Measurements from ENCODE around the gene PPP1R12B. TPM values are rescaled to one million over a fixed set of nuclear protein-coding genes. Genes with fewer than 3 reads are reported as not detected.
A peak's percentile ranks its signal among the peaks of the same experiment; 100 is the strongest.

PPP1R12B gene
- total and polyA plus RNA-seq, 4 donors, result 6.0 to 122 (median 22.0) TPM

- H3K27ac ChIP-seq (ENCODE audit: low read depth in 1 of 2, low read length in 1 of 2), result no peak overlapping the region
- ATAC-seq (ENCODE audit: insufficient read depth, low FRiP score) (no peak), DNase-seq (no peak)
- no peaks in the 10 kb centered on the region for H3K27me3 ChIP-seq (ENCODE audit: control insufficient read depth in 3 of 3, insufficient read depth in 3 of 3, low read length in 2 of 3)
- no peaks in the 10 kb centered on the region for H3K9me3 ChIP-seq (ENCODE audit: control insufficient read depth in 4 of 4, insufficient read depth in 3 of 4, low read length in 3 of 4)
- no peak for TF ChIP-seq CTCF (IDR thresholded peaks at IDR 0.05; ENCODE audit: control extremely low read depth, extremely low read depth)
- no peaks in the 10 kb centered on the region for H3K36me3 ChIP-seq (ENCODE audit: control insufficient read depth in 4 of 4, insufficient read depth in 4 of 4, low read length in 4 of 4)
- H3K4me3 ChIP-seq, result no peak overlapping the region
- no peak overlapping the region for H3K9ac ChIP-seq (ENCODE audit: insufficient read depth in 1 of 2, low read length in 2 of 2)
- no peaks in the 10 kb centered on the region for H3K4me1 ChIP-seq (ENCODE audit: control insufficient read depth in 5 of 5, insufficient read depth in 5 of 5, low read length in 5 of 5)
Measured at GRCh38 chr1:202320081-202320405, 28.5 kb upstream of the PPP1R12B start.

- ATAC-seq (ENCODE audit: insufficient read depth, low FRiP score) (no peak), DNase-seq (peak in 1 of 3 donors; percentile 35)
- no peaks in the 10 kb centered on the region for H3K9me3 ChIP-seq (ENCODE audit: control insufficient read depth in 4 of 4, insufficient read depth in 3 of 4, low read length in 3 of 4)
- no peak overlapping the region for H3K27ac ChIP-seq (ENCODE audit: low read depth in 1 of 2, low read length in 1 of 2)
- H3K9ac ChIP-seq (ENCODE audit: insufficient read depth in 1 of 2, low read length in 2 of 2), result no peak overlapping the region
- H3K36me3 ChIP-seq (ENCODE audit: control insufficient read depth in 4 of 4, insufficient read depth in 4 of 4, low read length in 4 of 4), result no peaks in the 10 kb centered on the region
- no peak overlapping the region for H3K4me3 ChIP-seq
- H3K4me1 ChIP-seq (ENCODE audit: control insufficient read depth in 5 of 5, insufficient read depth in 5 of 5, low read length in 5 of 5), result no peaks in the 10 kb centered on the region
- 76 to 84% methylated on average over 4 of the region's 4 CpGs for WGBS, 2 donors
- TF ChIP-seq CTCF (IDR thresholded peaks at IDR 0.05; ENCODE audit: control extremely low read depth, extremely low read depth), result no peak
- H3K27me3 ChIP-seq (ENCODE audit: control insufficient read depth in 3 of 3, insufficient read depth in 3 of 3, low read length in 2 of 3), result no peaks in the 10 kb centered on the region
Measured at GRCh38 chr1:202323731-202324130, 24.8 kb upstream of the PPP1R12B start.

GRCh38 chr1:202324646-202325045 is 23.9 kb upstream of the PPP1R12B start:
- H3K27ac ChIP-seq (ENCODE audit: low read depth in 1 of 2, low read length in 1 of 2), result no peak overlapping the region
- H3K27me3 ChIP-seq (ENCODE audit: control insufficient read depth in 3 of 3, insufficient read depth in 3 of 3, low read length in 2 of 3), result no peaks in the 10 kb centered on the region
- WGBS, 2 donors, result 69 to 81% methylated on average over 2 of the region's 2 CpGs
- H3K9me3 ChIP-seq (ENCODE audit: control insufficient read depth in 4 of 4, insufficient read depth in 3 of 4, low read length in 3 of 4), result no peaks in the 10 kb centered on the region
- no peaks in the 10 kb centered on the region for H3K36me3 ChIP-seq (ENCODE audit: control insufficient read depth in 4 of 4, insufficient read depth in 4 of 4, low read length in 4 of 4)
- no peaks in the 10 kb centered on the region for H3K4me1 ChIP-seq (ENCODE audit: control insufficient read depth in 5 of 5, insufficient read depth in 5 of 5, low read length in 5 of 5)
- ATAC-seq (ENCODE audit: insufficient read depth, low FRiP score) (no peak), DNase-seq (no peak)
- H3K9ac ChIP-seq (ENCODE audit: insufficient read depth in 1 of 2, low read length in 2 of 2), result no peak overlapping the region
- TF ChIP-seq CTCF (IDR thresholded peaks at IDR 0.05; ENCODE audit: control extremely low read depth, extremely low read depth), result no peak
- no peak overlapping the region for H3K4me3 ChIP-seq

DNA sequence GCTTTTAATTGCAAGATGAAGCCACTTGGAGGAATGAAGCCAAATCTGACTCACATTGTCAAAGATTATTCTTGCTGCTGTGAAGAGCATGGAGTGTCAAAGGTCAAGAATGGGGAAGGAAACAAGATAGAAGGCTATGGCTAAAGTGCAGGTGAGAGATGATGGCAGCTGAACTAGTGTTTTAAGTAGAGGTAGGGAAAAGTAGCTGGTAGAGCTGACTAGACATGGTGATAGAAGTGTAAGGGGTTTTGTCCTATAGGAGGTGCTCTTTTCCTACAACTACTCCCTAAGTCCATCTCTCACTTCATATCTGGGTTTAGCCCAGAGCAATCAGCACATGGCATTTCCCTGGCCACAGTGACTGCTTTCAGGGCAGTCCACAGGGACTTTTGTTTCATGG is 18.6 kb upstream of the PPP1R12B start:
- no peak for DNase-seq
- no peak for ATAC-seq (ENCODE audit: insufficient read depth, low FRiP score)
- Histone ChIP-seq H3K27me3 (ENCODE audit: control insufficient read depth in 3 of 3, insufficient read depth in 3 of 3, low read length in 2 of 3) (no peaks in the 10 kb centered on the region), H3K9ac (ENCODE audit: insufficient read depth in 1 of 2, low read length in 2 of 2) (no peak overlapping the region), H3K27ac (ENCODE audit: low read depth in 1 of 2, low read length in 1 of 2) (no peak overlapping the region), H3K36me3 (ENCODE audit: control insufficient read depth in 4 of 4, insufficient read depth in 4 of 4, low read length in 4 of 4) (peaks cover 0 to 10% (median 8%) of the 10 kb centered on the region in 4 donors), H3K9me3 (ENCODE audit: control insufficient read depth in 4 of 4, insufficient read depth in 3 of 4, low read length in 3 of 4) (no peaks in the 10 kb centered on the region), H3K4me3 (no peak overlapping the region), H3K4me1 (ENCODE audit: control insufficient read depth in 5 of 5, insufficient read depth in 5 of 5, low read length in 5 of 5) (no peaks in the 10 kb centered on the region)
- no peak for TF ChIP-seq CTCF (IDR thresholded peaks at IDR 0.05; ENCODE audit: control extremely low read depth, extremely low read depth)
